GM19240 (cell line): ENCODE data around the gene PAOX.

Source experiments
- DNase-seq: peaks from one replicate; pipeline ENCODE4 v3.0.0; 2011; ENCODE audit warnings: low spot score; ENCODE audit not compliant: insufficient read length

The PAOX gene

GRCh38 chr10:133379152-133379800 is at the start of gene PAOX:
Gene PAOX, plus strand, starts transcription at chr10:133379262. Its CDS starts 55 bp downstream, at chr10:133379317.
- peak; percentile 67 for DNase-seq

GRCh38 chr10:133329491-133330202 is 49.4 kb upstream of the PAOX start:
- DNase-seq = peak; percentile 99

DNA sequence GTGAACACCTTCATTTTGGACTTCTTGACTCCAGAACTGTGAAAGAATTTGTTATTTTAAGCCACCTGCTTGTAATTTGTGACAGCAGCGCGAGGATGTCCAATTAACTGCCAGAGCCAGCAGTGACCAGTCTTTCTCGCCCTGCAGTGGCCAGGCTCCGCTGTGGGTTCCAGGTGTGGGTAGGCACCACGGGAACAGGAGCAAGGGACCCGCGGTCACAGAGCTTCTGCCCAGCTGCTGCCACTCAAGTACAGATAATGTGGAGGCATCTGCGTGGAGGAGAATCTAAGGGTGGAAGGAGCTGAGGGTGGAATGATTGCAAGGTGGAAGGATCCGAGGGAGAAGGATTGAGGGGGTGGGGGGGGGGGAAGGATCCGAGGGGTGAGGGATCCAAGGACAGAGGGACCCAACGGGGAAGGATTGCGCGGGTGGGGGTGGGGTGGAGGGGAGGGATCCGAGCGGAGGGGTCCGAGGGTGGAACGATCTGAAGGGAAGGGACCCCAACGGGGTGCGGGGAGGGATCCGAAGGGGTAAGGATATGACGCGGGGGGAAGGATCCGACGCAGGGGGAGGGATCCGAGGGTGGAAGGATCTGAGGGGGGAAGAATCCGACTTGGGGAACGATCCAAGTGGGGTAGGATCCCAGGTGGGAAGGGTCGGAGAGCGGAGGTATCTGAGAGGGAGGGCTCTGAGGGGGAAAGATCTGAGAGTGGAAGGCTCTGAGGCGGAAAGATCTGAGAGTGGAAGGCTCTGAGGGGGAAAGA is 45.9 kb upstream of the PAOX start:
- DNase-seq = no peak

DNA sequence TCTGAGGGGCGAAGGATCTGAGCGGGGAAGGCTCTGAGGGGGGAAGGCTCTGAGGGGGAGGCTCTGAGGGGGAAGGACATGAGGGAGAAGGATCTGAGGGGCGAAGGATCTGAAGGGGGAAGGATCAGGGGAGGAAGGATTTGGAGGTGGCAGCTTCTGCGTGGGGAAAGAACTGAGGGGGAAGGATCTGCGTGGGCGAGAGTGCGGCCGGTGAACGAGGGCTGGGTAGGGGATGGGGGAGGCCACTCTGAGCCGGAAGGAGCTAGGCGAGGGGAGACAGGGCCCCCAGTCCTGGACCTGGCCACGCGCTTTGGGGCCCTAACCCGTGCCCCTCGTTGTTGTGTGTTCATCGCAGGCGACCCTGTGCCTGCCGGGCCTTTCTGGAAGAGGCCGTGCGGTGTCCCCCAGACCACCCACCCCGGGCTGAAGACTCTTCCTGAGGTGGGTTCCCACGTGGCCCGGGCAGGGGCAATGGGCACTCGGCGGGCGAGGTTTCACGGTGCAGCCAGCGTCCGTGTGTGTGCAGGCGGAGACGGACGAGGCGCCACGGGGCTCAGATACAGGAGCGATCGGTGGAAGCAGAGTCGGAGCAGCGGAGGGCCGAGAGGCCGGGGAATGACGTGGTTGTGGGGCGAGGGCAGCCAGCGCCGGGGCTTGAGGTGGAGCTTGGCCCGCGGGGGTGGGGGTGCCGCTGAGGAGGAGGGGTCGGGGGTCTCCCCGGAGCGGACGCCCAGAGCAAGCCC is 44.4 kb upstream of the PAOX start:
- no peak for DNase-seq

GRCh38 chr10:133335246-133336117 is 43.6 kb upstream of the PAOX start:
- no peak for DNase-seq

DNA sequence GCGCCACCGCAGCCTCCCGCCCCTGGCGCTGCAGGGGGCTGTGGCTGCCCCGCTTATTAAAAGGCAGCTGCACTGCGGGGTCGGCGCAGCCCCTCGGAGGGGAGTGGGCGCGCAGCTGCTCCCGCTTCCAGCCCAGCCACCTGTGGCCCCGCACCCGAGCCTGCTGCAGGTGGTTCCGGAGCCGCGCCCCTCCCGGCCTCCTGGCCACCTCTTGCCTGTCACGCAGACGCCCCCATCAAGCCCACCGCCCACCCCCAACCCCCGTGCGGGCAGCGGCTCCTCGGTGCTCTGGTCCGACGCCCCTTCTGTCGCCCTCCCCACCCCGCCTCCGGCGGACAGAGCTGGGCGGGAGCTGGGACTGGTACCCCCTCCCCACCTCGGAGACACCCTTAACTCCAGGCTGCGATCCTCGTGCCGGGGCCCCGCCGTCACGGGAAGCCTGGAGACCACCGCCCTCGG is 42.9 kb upstream of the PAOX start:
- no peak for DNase-seq

- no peak for DNase-seq
These were observed 42.3 kb upstream of the PAOX start, which contains the start of gene CALY for GRCh38 chr10:133336577-133337369. Gene CALY, minus strand, starts transcription at chr10:133336896. Its CDS starts 7,907 bp downstream, at chr10:133328989.

- no peak for DNase-seq
These were observed 41.7 kb upstream of the PAOX start for GRCh38 chr10:133337370-133337725.

- DNase-seq = no peak
These were observed 40.7 kb upstream of the PAOX start for GRCh38 chr10:133338080-133339071.

DNA sequence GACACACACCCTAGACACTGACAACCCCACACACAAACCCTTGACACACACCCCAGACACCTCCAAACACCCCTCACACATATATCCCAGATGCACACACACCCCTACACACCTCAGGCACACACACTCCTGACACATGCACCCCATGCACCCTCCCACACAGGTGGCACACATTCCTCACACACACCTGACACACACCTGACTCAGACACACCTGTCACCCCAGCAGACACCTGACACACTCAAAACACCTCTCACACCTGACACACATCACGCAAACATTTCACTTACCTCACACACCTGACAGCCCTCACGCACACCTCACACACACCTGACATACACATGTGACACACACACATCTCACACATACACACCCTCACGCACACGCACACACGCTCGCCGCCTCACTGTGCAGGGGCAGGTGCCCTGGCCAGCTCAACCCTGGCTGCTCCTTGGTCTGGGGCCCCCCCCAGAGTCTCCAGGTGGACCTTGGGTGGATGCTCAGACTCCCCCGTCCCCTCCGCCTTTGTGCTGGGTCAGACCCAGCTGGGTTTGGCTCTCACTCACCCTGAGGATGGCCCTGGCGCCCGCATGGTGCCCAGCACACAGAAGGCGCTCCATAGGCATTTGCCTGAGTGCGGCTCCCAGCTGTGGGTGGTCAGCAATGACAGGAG is 39.2 kb upstream of the PAOX start:
- DNase-seq = no peak

GRCh38 chr10:133341983-133342382 is 37.1 kb upstream of the PAOX start:
- no peak for DNase-seq

GRCh38 chr10:133342942-133343341 is 36.1 kb upstream of the PAOX start:
- no peak for DNase-seq

DNA sequence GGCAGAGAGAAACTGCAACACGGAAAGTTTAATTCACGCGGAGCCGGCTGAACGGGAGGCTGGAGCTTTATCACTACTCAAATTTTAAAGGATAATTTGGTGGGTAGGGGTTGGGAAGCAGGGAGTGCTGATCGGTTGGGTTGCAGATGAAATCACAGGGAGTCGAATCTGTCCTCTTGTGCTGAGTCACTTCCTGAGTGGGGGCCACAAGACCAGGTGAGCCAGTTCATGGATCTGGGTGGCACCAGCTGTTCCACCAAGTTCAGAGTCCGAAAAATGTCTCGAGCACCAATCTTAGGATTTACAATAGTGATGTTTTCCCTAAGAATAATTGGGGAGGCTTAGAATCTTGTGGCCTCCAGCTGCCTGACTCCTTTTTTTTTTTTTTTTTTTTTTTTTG is 35.5 kb upstream of the PAOX start:
- DNase-seq = no peak

DNA sequence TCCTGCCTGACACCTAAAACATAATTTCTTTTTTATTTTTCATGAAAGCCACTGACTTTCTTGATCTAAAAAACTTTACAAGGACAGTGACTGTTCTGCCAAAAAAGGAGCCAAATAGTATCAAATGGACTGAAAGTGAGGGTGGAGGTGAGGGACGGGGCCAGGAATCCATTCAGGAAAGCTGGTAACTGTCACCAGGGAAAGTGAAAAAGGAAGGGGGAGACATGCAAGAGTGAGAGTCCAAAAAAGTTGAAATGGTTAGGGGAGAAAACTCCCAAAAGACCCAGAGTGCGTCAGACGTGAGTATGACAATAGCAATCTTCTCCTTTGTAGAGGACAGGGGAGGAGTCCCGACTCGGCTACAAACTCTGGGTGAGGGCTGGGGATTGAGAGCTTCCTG is 34.8 kb upstream of the PAOX start:
- no peak for DNase-seq

- no peak for DNase-seq
These were observed 32.6 kb upstream of the PAOX start for GRCh38 chr10:133346413-133346812.

- no peak for DNase-seq
These were observed 31.1 kb upstream of the PAOX start for GRCh38 chr10:133347710-133348517.

DNA sequence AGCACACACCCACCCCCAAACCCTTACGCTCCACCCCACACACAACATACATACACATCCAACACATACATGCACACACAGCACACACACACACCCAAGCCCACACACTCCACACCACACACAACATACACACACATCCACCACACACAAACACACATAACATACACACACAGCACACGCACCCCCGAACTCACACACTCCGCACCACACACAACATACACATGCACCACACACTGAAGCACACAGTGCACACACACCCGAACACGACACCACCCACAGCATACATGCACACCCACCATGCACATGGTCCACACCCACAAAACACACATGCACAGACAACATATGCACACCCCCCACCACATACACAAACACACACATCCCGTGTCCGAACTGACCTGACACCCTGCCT is 29.9 kb upstream of the PAOX start:
- no peak for DNase-seq
